ENCODE data around the gene USHBP1.
"Not testable (repeated sequence)": the region's sequence is repeated elsewhere in the genome, so short reads cannot be mapped to it uniquely, and the experiment has no call there.

USHBP1 gene

GRCh38 chr19:17285415-17286135, 21.0 kb upstream of the USHBP1 start:
- H3K36me3 Mint-ChIP-seq (ENCODE audit: low read depth), result no peaks in the 10 kb centered on the region
- no peak for DNase-seq (ENCODE audit: low spot score)
- no peak overlapping the region for H3K27ac Mint-ChIP-seq
- peaks cover 6% of the 10 kb centered on the region for H3K4me1 Mint-ChIP-seq (ENCODE audit: low read depth)
- H3K4me3 Mint-ChIP-seq, result no peak overlapping the region
- H3K9me3 Mint-ChIP-seq, result no peaks in the 10 kb centered on the region
- no peaks in the 10 kb centered on the region for H3K27me3 Mint-ChIP-seq (ENCODE audit: low read depth)

GRCh38 chr19:17283504-17283996, 19.0 kb upstream of the USHBP1 start:
- H3K4me3 Mint-ChIP-seq, result no peak overlapping the region
- H3K36me3 Mint-ChIP-seq (ENCODE audit: low read depth), result no peaks in the 10 kb centered on the region
- peaks cover 6% of the 10 kb centered on the region for H3K4me1 Mint-ChIP-seq (ENCODE audit: low read depth)
- DNase-seq (ENCODE audit: low spot score), result no peak
- H3K9me3 Mint-ChIP-seq, result no peaks in the 10 kb centered on the region
- H3K27ac Mint-ChIP-seq, result peak overlapping the region; percentile 31
- no peaks in the 10 kb centered on the region for H3K27me3 Mint-ChIP-seq (ENCODE audit: low read depth)

- Mint-ChIP-seq H3K4me1 (ENCODE audit: low read depth) (peaks cover 6% of the 10 kb centered on the region), H3K27me3 (ENCODE audit: low read depth) (no peaks in the 10 kb centered on the region), H3K4me3 (peak overlapping the region; percentile 89), H3K9me3 (no peaks in the 10 kb centered on the region), H3K27ac (peak overlapping the region; percentile 75), H3K36me3 (ENCODE audit: low read depth) (peaks cover under 1% of the 10 kb centered on the region)
- peak; percentile 81 for DNase-seq (ENCODE audit: low spot score)
These were observed 18.1 kb upstream of the USHBP1 start for GRCh38 chr19:17282488-17283125.

GRCh38 chr19:17281391-17282304, 17.1 kb upstream of the USHBP1 start, which contains the start of gene ANKLE1:
ANKLE1 (plus strand) TSS chr19:17281901; CDS start chr19:17281921, 20 bp downstream.
- peaks cover 6% of the 10 kb centered on the region for H3K4me1 Mint-ChIP-seq (ENCODE audit: low read depth)
- H3K36me3 Mint-ChIP-seq (ENCODE audit: low read depth), result peaks cover 8% of the 10 kb centered on the region
- H3K4me3 Mint-ChIP-seq, result peak within 1 kb of the TSS; percentile 89
- H3K27me3 Mint-ChIP-seq (ENCODE audit: low read depth), result no peaks in the 10 kb centered on the region
- peak within 1 kb of the TSS; percentile 75 for H3K27ac Mint-ChIP-seq
- peak; percentile 41 for DNase-seq (ENCODE audit: low spot score)
- H3K9me3 Mint-ChIP-seq, result no peaks in the 10 kb centered on the region

- Mint-ChIP-seq H3K4me1 (ENCODE audit: low read depth) (peaks cover 6% of the 10 kb centered on the region), H3K4me3 (no peak overlapping the region), H3K27me3 (ENCODE audit: low read depth) (no peaks in the 10 kb centered on the region), H3K27ac (no peak overlapping the region), H3K36me3 (ENCODE audit: low read depth) (peaks cover 22% of the 10 kb centered on the region), H3K9me3 (no peaks in the 10 kb centered on the region)
- DNase-seq (ENCODE audit: low spot score), result no peak
These were observed 14.9 kb upstream of the USHBP1 start for GRCh38 chr19:17279436-17279835.

GRCh38 chr19:17275441-17276175, 11.1 kb upstream of the USHBP1 start:
- no peak for DNase-seq (ENCODE audit: low spot score)
- Mint-ChIP-seq H3K36me3 (ENCODE audit: low read depth) (peaks cover 33% of the 10 kb centered on the region), H3K9me3 (no peaks in the 10 kb centered on the region), H3K4me3 (no peak overlapping the region), H3K4me1 (ENCODE audit: low read depth) (no peaks in the 10 kb centered on the region), H3K27me3 (ENCODE audit: low read depth) (no peaks in the 10 kb centered on the region), H3K27ac (no peak overlapping the region)

GRCh38 chr19:17274892-17275291, 10.3 kb upstream of the USHBP1 start:
- DNase-seq (ENCODE audit: low spot score); H3K9me3 Mint-ChIP-seq; H3K4me3 Mint-ChIP-seq; H3K4me1 Mint-ChIP-seq (ENCODE audit: low read depth); H3K27ac Mint-ChIP-seq; H3K27me3 Mint-ChIP-seq (ENCODE audit: low read depth): not testable (repeated sequence)
- peaks cover 33% of the 10 kb centered on the region for H3K36me3 Mint-ChIP-seq (ENCODE audit: low read depth)

- peak overlapping the region; percentile 90 for H3K4me3 Mint-ChIP-seq
These were observed 4.2 kb upstream of the USHBP1 start for GRCh38 chr19:17268754-17269153.

GRCh38 chr19:17266975-17267788, 2.6 kb upstream of the USHBP1 start, which contains the start of gene BABAM1:
BABAM1 (plus strand) TSS chr19:17267443; CDS start chr19:17268807, 1,364 bp downstream.
- Mint-ChIP-seq H3K27me3 (ENCODE audit: low read depth) (peaks cover 2% of the 10 kb centered on the region), H3K4me3 (peak within 1 kb of the TSS; percentile 90), H3K27ac (peak within 1 kb of the TSS; percentile 71), H3K9me3 (no peaks in the 10 kb centered on the region), H3K36me3 (ENCODE audit: low read depth) (peaks cover 8% of the 10 kb centered on the region), H3K4me1 (ENCODE audit: low read depth) (peaks cover 14% of the 10 kb centered on the region)
- DNase-seq (ENCODE audit: low spot score), result peak; percentile 97

More at GRCh38 chr19:17268754-17269153, 4.2 kb upstream of the USHBP1 start:
- Mint-ChIP-seq H3K4me1 (ENCODE audit: low read depth) (peaks cover 14% of the 10 kb centered on the region), H3K9me3 (no peaks in the 10 kb centered on the region), H3K27ac (no peak overlapping the region), H3K27me3 (ENCODE audit: low read depth) (peaks cover 2% of the 10 kb centered on the region), H3K36me3 (ENCODE audit: low read depth) (peaks cover 10% of the 10 kb centered on the region)
- DNase-seq (ENCODE audit: low spot score), result no peak

- peak overlapping the region; percentile 90 for H3K4me3 Mint-ChIP-seq
- H3K27me3 Mint-ChIP-seq (ENCODE audit: low read depth), result peaks cover 2% of the 10 kb centered on the region
- H3K9me3 Mint-ChIP-seq, result no peaks in the 10 kb centered on the region
- no peak for DNase-seq (ENCODE audit: low spot score)
- H3K36me3 Mint-ChIP-seq (ENCODE audit: low read depth), result peaks cover 8% of the 10 kb centered on the region
- peaks cover 14% of the 10 kb centered on the region for H3K4me1 Mint-ChIP-seq (ENCODE audit: low read depth)
- H3K27ac Mint-ChIP-seq, result peak overlapping the region; percentile 71
These were observed 2.0 kb upstream of the USHBP1 start for GRCh38 chr19:17266589-17266974.

GRCh38 chr19:17266026-17266425, 1.5 kb upstream of the USHBP1 start:
- H3K9me3 Mint-ChIP-seq, result no peaks in the 10 kb centered on the region
- peaks cover 14% of the 10 kb centered on the region for H3K4me1 Mint-ChIP-seq (ENCODE audit: low read depth)
- no peak for DNase-seq (ENCODE audit: low spot score)
- peaks cover 3% of the 10 kb centered on the region for H3K36me3 Mint-ChIP-seq (ENCODE audit: low read depth)
- no peak overlapping the region for H3K4me3 Mint-ChIP-seq
- H3K27ac Mint-ChIP-seq, result no peak overlapping the region
- H3K27me3 Mint-ChIP-seq (ENCODE audit: low read depth), result peaks cover 2% of the 10 kb centered on the region

- Mint-ChIP-seq H3K36me3 (ENCODE audit: low read depth) (peaks cover 2% of the 10 kb centered on the region), H3K27me3 (ENCODE audit: low read depth) (peaks cover 2% of the 10 kb centered on the region), H3K4me3 (no peak overlapping the region), H3K27ac (peak overlapping the region; percentile 56), H3K4me1 (ENCODE audit: low read depth) (peaks cover 18% of the 10 kb centered on the region), H3K9me3 (no peaks in the 10 kb centered on the region)
- DNase-seq (ENCODE audit: low spot score), result no peak
These were observed 569 bp downstream of the USHBP1 start for GRCh38 chr19:17263712-17264640.

Measured in T-helper 2 cell treated with Interferon-gamma antibody and Interleukin-4, amounts not matched to agents 5 μg/mL and 100 μg/mL, for 36 hours (primary cell).